ENCODE results near the gene NPTN. TPM values are rescaled to one million over a fixed set of nuclear protein-coding genes. Genes with fewer than 3 reads are reported as not detected.

The NPTN gene
- polyA plus RNA-seq, 1 of the 3 experiments (the other 2 are of a cell fraction): 177 TPM

GRCh38 chr15:73620078-73620477 is 13.1 kb downstream of the NPTN start:
- Histone ChIP-seq H3K9ac (no peak overlapping the region), H3K4me1 (ENCODE audit: control insufficient read depth in 1 of 2, insufficient read depth in 2 of 2, low read depth in 1 of 2, low read length in 1 of 2) (peaks cover 0 to 14% of the 10 kb centered on the region in 2 experiments; a peak in 3 of 4 replicates), H2AFZ (ENCODE audit: low read depth) (no peak overlapping the region), H3K27ac (ENCODE audit: low read depth in 2 of 2, low read length in 1 of 2) (no peak overlapping the region), H3K9me3 (no peaks in the 10 kb centered on the region), H3F3A (replicated peaks; ENCODE audit: insufficient read depth) (no peaks in the 10 kb centered on the region), H3K79me2 (ENCODE audit: insufficient read depth) (peaks cover 99% of the 10 kb centered on the region), H3K36me3 (replicated peaks in 1 of 2; ENCODE audit: control insufficient read depth in 1 of 2, insufficient read depth in 2 of 2, low read length in 1 of 2) (no peaks in the 10 kb centered on the region), H4K20me1 (ENCODE audit: insufficient read depth) (peaks cover 98% of the 10 kb centered on the region), H3K4me2 (no peak overlapping the region), H3K9me2 (no peaks in the 10 kb centered on the region), H3K4me3 (ENCODE audit: low read depth in 2 of 2, low read length in 1 of 2) (no peak overlapping the region), H3K27me3 (ENCODE audit: insufficient read depth) (no peaks in the 10 kb centered on the region)
- no peak for DNase-seq
- ChIA-PET CTCF (interaction anchor here (0.9 to 4.4 kb wide), 5 partner anchors 11 to 81 kb away, joined by 3 to 21 read pairs (median 9); no protein-coding TSS in a partner anchor), POLR2A (no interaction called here)
- no peak for TF ChIP-seq ELF1 (IDR thresholded peaks at IDR 0.05)

GRCh38 chr15:73617913-73618312 is 15.3 kb downstream of the NPTN start:
- peaks cover 93% of the 10 kb centered on the region for H4K20me1 ChIP-seq (ENCODE audit: insufficient read depth)
- POLR2A ChIA-PET: interaction anchor here (0.6 to 1.2 kb wide), 2 partner anchors 10 to 65 kb away, joined by 3 to 4 read pairs; no protein-coding TSS in a partner anchor

More at GRCh38 chr15:73617913-73618312, 15.3 kb downstream of the NPTN start:
- Histone ChIP-seq H3K4me1 (ENCODE audit: control insufficient read depth in 1 of 2, insufficient read depth in 2 of 2, low read depth in 1 of 2, low read length in 1 of 2) (peaks cover 0 to 6% of the 10 kb centered on the region in 2 experiments; a peak in 3 of 4 replicates), H3K9ac (no peak overlapping the region), H3K9me3 (no peaks in the 10 kb centered on the region), H3K4me3 (ENCODE audit: low read depth in 2 of 2, low read length in 1 of 2) (no peak overlapping the region), H3K4me2 (no peak overlapping the region), H2AFZ (ENCODE audit: low read depth) (no peak overlapping the region), H3F3A (replicated peaks; ENCODE audit: insufficient read depth) (no peaks in the 10 kb centered on the region), H3K27me3 (ENCODE audit: insufficient read depth) (no peaks in the 10 kb centered on the region), H3K36me3 (replicated peaks in 1 of 2; ENCODE audit: control insufficient read depth in 1 of 2, insufficient read depth in 2 of 2, low read length in 1 of 2) (no peaks in the 10 kb centered on the region), H3K9me2 (no peaks in the 10 kb centered on the region), H3K79me2 (ENCODE audit: insufficient read depth) (peaks cover 99% of the 10 kb centered on the region), H3K27ac (ENCODE audit: low read depth in 2 of 2, low read length in 1 of 2) (no peak overlapping the region)
- no peak for DNase-seq
- CTCF ChIA-PET: interaction anchor here (1.0 to 4.4 kb wide), 7 partner anchors 11 to 344 kb away, joined by 3 to 21 read pairs (median 10); partner anchors contain the start of gene NPTN
- WGBS (ENCODE audit: low lambda C conversion rate): 85% methylated on average over 5 of the region's 5 CpGs
- TF ChIP-seq GATA2 (CRISPR knock-in tag; IDR thresholded peaks at IDR 0.05) (no peak), GABPA (IDR thresholded peaks at IDR 0.05; ENCODE audit: low read depth) (no peak), REST (IDR thresholded peaks at IDR 0.05; ENCODE audit: low read depth, low read length) (no peak), RFX5 (IDR thresholded peaks at IDR 0.05; ENCODE audit: low read length) (no peak), CHD2 (IDR thresholded peaks at IDR 0.05; ENCODE audit: low read length, partially characterized antibody) (no peak), MEF2A (IDR thresholded peaks at IDR 0.05; ENCODE audit: borderline replicate concordance, low read depth) (no peak), ZBTB33 (IDR thresholded peaks at IDR 0.05; ENCODE audit: borderline replicate concordance, low read depth) (no peak), FOSL2 (IDR thresholded peaks at IDR 0.05; ENCODE audit: borderline replicate concordance, low read depth) (no peak), EP300 (IDR thresholded peaks at IDR 0.05; ENCODE audit: borderline replicate concordance in 1 of 2, low read depth in 1 of 2, low read length in 1 of 2) (no peak)
- TF ChIP-seq, protein P1, sequence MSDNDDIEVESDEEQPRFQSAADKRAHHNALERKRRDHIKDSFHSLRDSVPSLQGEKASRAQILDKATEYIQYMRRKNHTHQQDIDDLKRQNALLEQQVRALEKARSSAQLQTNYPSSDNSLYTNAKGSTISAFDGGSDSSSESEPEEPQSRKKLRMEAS (IDR thresholded peaks at IDR 0.05; ENCODE audit: low read depth): no peak
- TF ChIP-seq, protein P2, sequence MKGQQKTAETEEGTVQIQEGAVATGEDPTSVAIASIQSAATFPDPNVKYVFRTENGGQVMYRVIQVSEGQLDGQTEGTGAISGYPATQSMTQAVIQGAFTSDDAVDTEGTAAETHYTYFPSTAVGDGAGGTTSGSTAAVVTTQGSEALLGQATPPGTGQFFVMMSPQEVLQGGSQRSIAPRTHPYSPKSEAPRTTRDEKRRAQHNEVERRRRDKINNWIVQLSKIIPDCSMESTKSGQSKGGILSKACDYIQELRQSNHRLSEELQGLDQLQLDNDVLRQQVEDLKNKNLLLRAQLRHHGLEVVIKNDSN (IDR thresholded peaks at IDR 0.05; ENCODE audit: borderline replicate concordance, low read depth): no peak
